WTC11 (cell line): ENCODE results near the gene EIF4B.

Experiments used
- ETV6 ChIP-seq: sonication (generic); formaldehyde crosslinking; IDR thresholded peaks from 2 replicates; pipeline ENCODE4 v1.8.1; 2022; ENCODE audit warnings: mild to moderate bottlenecking, missing genetic modification reagents
- JUN ChIP-seq: sonication (generic); formaldehyde crosslinking; IDR thresholded peaks from 2 replicates; pipeline ENCODE4 v1.8.0; 2023; ENCODE audit warnings: mild to moderate bottlenecking, missing genetic modification reagents
- NR1H2 ChIP-seq: sonication (generic); formaldehyde crosslinking; IDR thresholded peaks from 2 replicates; pipeline ENCODE4 v1.9.0; 2021; ENCODE audit warnings: mild to moderate bottlenecking, moderate library complexity, missing genetic modification reagents
- SMAD3 ChIP-seq: sonication (generic); formaldehyde crosslinking; IDR thresholded peaks from 2 replicates; pipeline ENCODE4 v1.8.0; 2022; ENCODE audit warnings: missing genetic modification reagents, mild to moderate bottlenecking, borderline replicate concordance
- SP1 ChIP-seq: sonication (generic); formaldehyde crosslinking; conservative IDR thresholded peaks from 2 replicates; pipeline ENCODE4 v1.8.1; 2022; ENCODE audit warnings: missing genetic modification reagents
- TEAD1 ChIP-seq: sonication (generic); formaldehyde crosslinking; IDR thresholded peaks from 2 replicates; pipeline ENCODE4 v1.8.0; 2022; ENCODE audit warnings: mild to moderate bottlenecking, missing genetic modification reagents
- ZNF138 ChIP-seq: sonication (generic); formaldehyde crosslinking; conservative IDR thresholded peaks from 2 replicates; pipeline ENCODE4 v1.8.1; 2022; ENCODE audit warnings: mild to moderate bottlenecking, moderate library complexity, missing genetic modification reagents
- TF ChIP-seq, protein P1 (sequence below): fragments of 200-600 bp; IDR thresholded peaks from 2 replicates; pipeline ENCODE4 v1.8.0; 2022; ENCODE audit warnings: antibody characterized with exemption
- TF ChIP-seq, protein P2 (sequence below): sonication (generic); formaldehyde crosslinking; conservative IDR thresholded peaks from 2 replicates; pipeline ENCODE4 v1.8.1; 2022; ENCODE audit warnings: mild to moderate bottlenecking, missing genetic modification reagents
- TF ChIP-seq, protein P3 (sequence below): sonication (generic); formaldehyde crosslinking; IDR thresholded peaks from 2 replicates; pipeline ENCODE4 v1.8.1; 2023; ENCODE audit warnings: mild to moderate bottlenecking, moderate library complexity, missing genetic modification reagents
- TF ChIP-seq, protein P4 (sequence below): sonication (generic); formaldehyde crosslinking; IDR thresholded peaks from 2 replicates; pipeline ENCODE4 v1.8.1; 2022; ENCODE audit warnings: low read depth, missing genetic modification reagents, borderline replicate concordance
- TF ChIP-seq, protein P5 (sequence below): sonication (generic); formaldehyde crosslinking; IDR thresholded peaks from 2 replicates; pipeline ENCODE4 v1.8.1; 2023; ENCODE audit warnings: mild to moderate bottlenecking, missing genetic modification reagents, moderate library complexity
- TF ChIP-seq, protein P6 (sequence below): sonication (generic); formaldehyde crosslinking; IDR thresholded peaks from 2 replicates; pipeline ENCODE4 v1.8.0; 2022; ENCODE audit warnings: mild to moderate bottlenecking, missing genetic modification reagents
- TF ChIP-seq, protein P7 (sequence below): fragments of 250-450 bp; sonication (Bioruptor Pico); IDR thresholded peaks from 2 replicates; pipeline ENCODE4 v1.9.0; 2021; ENCODE audit warnings: moderate library complexity, mild to moderate bottlenecking, inconsistent platforms, borderline replicate concordance

DNA sequence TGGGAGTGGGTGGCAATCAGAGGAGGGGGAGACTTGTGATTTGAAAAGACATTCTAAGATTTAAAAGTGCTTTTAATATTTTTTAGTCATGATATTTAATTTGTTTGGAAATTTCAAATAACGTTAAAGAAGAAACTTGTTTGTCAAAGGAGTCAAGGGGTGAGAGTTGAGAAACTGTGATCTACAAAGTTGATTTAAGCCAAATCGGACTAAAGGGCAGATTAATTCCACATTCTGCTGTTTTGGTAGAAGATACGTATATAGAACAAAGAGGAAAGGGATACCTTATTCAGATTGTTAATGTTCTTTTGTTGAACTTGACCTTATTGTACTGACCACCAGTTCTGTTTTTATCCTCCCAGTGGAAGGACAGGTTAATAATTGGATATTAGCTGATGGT is 6.7 kb downstream of the EIF4B start:
- TF ChIP-seq, protein P1, sequence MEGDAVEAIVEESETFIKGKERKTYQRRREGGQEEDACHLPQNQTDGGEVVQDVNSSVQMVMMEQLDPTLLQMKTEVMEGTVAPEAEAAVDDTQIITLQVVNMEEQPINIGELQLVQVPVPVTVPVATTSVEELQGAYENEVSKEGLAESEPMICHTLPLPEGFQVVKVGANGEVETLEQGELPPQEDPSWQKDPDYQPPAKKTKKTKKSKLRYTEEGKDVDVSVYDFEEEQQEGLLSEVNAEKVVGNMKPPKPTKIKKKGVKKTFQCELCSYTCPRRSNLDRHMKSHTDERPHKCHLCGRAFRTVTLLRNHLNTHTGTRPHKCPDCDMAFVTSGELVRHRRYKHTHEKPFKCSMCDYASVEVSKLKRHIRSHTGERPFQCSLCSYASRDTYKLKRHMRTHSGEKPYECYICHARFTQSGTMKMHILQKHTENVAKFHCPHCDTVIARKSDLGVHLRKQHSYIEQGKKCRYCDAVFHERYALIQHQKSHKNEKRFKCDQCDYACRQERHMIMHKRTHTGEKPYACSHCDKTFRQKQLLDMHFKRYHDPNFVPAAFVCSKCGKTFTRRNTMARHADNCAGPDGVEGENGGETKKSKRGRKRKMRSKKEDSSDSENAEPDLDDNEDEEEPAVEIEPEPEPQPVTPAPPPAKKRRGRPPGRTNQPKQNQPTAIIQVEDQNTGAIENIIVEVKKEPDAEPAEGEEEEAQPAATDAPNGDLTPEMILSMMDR = no peak
- TF ChIP-seq, protein P2, sequence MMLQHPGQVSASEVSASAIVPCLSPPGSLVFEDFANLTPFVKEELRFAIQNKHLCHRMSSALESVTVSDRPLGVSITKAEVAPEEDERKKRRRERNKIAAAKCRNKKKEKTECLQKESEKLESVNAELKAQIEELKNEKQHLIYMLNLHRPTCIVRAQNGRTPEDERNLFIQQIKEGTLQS (CRISPR knock-in tag) = no peak
- TF ChIP-seq ZNF138 (CRISPR knock-in tag) (no peak), SP1 (CRISPR knock-in tag) (no peak), SMAD3 (CRISPR knock-in tag) (no peak), JUN (no peak), ETV6 (CRISPR knock-in tag) (no peak), TEAD1 (CRISPR knock-in tag) (no peak), NR1H2 (no peak)
- TF ChIP-seq, protein P3, sequence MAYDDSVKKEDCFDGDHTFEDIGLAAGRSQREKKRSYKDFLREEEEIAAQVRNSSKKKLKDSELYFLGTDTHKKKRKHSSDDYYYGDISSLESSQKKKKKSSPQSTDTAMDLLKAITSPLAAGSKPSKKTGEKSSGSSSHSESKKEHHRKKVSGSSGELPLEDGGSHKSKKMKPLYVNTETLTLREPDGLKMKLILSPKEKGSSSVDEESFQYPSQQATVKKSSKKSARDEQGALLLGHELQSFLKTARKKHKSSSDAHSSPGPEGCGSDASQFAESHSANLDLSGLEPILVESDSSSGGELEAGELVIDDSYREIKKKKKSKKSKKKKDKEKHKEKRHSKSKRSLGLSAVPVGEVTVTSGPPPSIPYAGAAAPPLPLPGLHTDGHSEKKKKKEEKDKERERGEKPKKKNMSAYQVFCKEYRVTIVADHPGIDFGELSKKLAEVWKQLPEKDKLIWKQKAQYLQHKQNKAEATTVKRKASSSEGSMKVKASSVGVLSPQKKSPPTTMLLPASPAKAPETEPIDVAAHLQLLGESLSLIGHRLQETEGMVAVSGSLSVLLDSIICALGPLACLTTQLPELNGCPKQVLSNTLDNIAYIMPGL (CRISPR knock-in tag) = no peak
- TF ChIP-seq, protein P4, sequence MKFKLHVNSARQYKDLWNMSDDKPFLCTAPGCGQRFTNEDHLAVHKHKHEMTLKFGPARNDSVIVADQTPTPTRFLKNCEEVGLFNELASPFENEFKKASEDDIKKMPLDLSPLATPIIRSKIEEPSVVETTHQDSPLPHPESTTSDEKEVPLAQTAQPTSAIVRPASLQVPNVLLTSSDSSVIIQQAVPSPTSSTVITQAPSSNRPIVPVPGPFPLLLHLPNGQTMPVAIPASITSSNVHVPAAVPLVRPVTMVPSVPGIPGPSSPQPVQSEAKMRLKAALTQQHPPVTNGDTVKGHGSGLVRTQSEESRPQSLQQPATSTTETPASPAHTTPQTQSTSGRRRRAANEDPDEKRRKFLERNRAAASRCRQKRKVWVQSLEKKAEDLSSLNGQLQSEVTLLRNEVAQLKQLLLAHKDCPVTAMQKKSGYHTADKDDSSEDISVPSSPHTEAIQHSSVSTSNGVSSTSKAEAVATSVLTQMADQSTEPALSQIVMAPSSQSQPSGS (CRISPR knock-in tag) = no peak
- TF ChIP-seq, protein P5, sequence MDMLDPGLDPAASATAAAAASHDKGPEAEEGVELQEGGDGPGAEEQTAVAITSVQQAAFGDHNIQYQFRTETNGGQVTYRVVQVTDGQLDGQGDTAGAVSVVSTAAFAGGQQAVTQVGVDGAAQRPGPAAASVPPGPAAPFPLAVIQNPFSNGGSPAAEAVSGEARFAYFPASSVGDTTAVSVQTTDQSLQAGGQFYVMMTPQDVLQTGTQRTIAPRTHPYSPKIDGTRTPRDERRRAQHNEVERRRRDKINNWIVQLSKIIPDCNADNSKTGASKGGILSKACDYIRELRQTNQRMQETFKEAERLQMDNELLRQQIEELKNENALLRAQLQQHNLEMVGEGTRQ (CRISPR knock-in tag) = no peak
- TF ChIP-seq, protein P6, sequence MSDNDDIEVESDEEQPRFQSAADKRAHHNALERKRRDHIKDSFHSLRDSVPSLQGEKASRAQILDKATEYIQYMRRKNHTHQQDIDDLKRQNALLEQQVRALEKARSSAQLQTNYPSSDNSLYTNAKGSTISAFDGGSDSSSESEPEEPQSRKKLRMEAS (CRISPR knock-in tag) = no peak
- TF ChIP-seq, protein P7, sequence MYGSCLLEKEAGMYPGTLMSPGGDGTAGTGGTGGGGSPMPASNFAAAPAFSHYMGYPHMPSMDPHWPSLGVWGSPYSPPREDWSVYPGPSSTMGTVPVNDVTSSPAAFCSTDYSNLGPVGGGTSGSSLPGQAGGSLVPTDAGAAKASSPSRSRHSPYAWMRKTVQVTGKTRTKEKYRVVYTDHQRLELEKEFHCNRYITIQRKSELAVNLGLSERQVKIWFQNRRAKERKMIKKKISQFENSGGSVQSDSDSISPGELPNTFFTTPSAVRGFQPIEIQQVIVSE = no peak
